Spinal cord (tissue), 10 donors: ENCODE measurements around the gene WNT11. TPM values are rescaled to one million over a fixed set of nuclear protein-coding genes. Genes with fewer than 3 reads are reported as not detected.

Experiments
- DNase-seq, 6 donors: peaks; one replicate each; pipeline versions ENCODE4 v3.0.0 to v3.0.0-alpha.2; 2013 to 2015; ENCODE audit warnings: low spot score in 6 of 6, low read depth in 4 of 6
- H3K27ac ChIP-seq: one replicate; pipeline ENCODE4 v1.5.1; 2013; ENCODE audit warnings: low read depth, low read length, control low read depth
- H3K27me3 ChIP-seq: one replicate; pipeline ENCODE4 v1.6.1; 2013; ENCODE audit warnings: low read length; ENCODE audit not compliant: control insufficient read depth, insufficient read depth
- H3K36me3 ChIP-seq: one replicate; pipeline ENCODE4 v1.6.1; 2013; ENCODE audit warnings: low read length; ENCODE audit not compliant: control insufficient read depth, insufficient read depth
- H3K4me1 ChIP-seq: one replicate; pipeline ENCODE4 v1.6.1; 2013; ENCODE audit warnings: low read length; ENCODE audit not compliant: control insufficient read depth, insufficient read depth
- H3K4me3 ChIP-seq: one replicate; pipeline ENCODE4 v1.5.1; 2013; ENCODE audit warnings: low read depth, low read length, control low read depth
- H3K9me3 ChIP-seq: one replicate; pipeline ENCODE4 v1.6.1; 2013; ENCODE audit warnings: low read length; ENCODE audit not compliant: control insufficient read depth, insufficient read depth
- WGBS: methylation state at CpG from one replicate; pipeline ENCODE4 v1.1.5; 2013; ENCODE audit warnings: missing lambda C conversion rate; ENCODE audit not compliant: insufficient coverage; 5-methylcytosine and 5-hydroxymethylcytosine counted together
- polyA plus RNA-seq, 2 donors: library from polyadenylated mRNA; unstranded; fragments of 120-200 nt; gene quantifications; one replicate each; pipeline ENCODE4 v1.2.1, GENCODE V29; 2013; ENCODE audit not compliant: insufficient read length in 2 of 2
- total RNA-seq, 2 donors: library from RNA; depleted of rRNA in 1 of 2; stranded (reverse); fragments of 120-200 nt in 1 of 2; fragments of >200 nt in 1 of 2; gene quantifications; one replicate each; pipeline versions ENCODE4 v1.2.3 to v1.2.4, GENCODE V29; 2013 to 2014
- donor health status: healthy.

Gene WNT11
- total and polyA plus RNA-seq, 4 donors = 1.9 to 6.0 (median 2.4) TPM

GRCh38 chr11:76233196-76233921, 27.1 kb upstream of the WNT11 start:
- no peak overlapping the region for H3K27ac ChIP-seq
- peaks cover 27% of the 10 kb centered on the region for H3K4me1 ChIP-seq

GRCh38 chr11:76232026-76232665, 25.8 kb upstream of the WNT11 start:
- Histone ChIP-seq H3K36me3 (no peaks in the 10 kb centered on the region), H3K4me3 (no peak overlapping the region), H3K27ac (no peak overlapping the region), H3K4me1 (peaks cover 27% of the 10 kb centered on the region), H3K27me3 (no peaks in the 10 kb centered on the region), H3K9me3 (no peaks in the 10 kb centered on the region)
- DNase-seq = no peak
- WGBS = 61% methylated on average over 2 of the region's 10 CpGs

More at GRCh38 chr11:76233196-76233921, 27.1 kb upstream of the WNT11 start:
- H3K36me3 ChIP-seq = no peaks in the 10 kb centered on the region
- H3K27me3 ChIP-seq = no peaks in the 10 kb centered on the region
- no peak overlapping the region for H3K4me3 ChIP-seq
- no peak for DNase-seq
- H3K9me3 ChIP-seq = no peaks in the 10 kb centered on the region
- 91% methylated on average over 7 of the region's 9 CpGs for WGBS

GRCh38 chr11:76231121-76231738, 24.9 kb upstream of the WNT11 start:
- H3K9me3 ChIP-seq = no peaks in the 10 kb centered on the region
- no peaks in the 10 kb centered on the region for H3K27me3 ChIP-seq
- DNase-seq = no peak
- H3K36me3 ChIP-seq = no peaks in the 10 kb centered on the region
- no peak overlapping the region for H3K27ac ChIP-seq
- peaks cover 23% of the 10 kb centered on the region for H3K4me1 ChIP-seq
- 83% methylated on average over 6 of the region's 6 CpGs for WGBS
- no peak overlapping the region for H3K4me3 ChIP-seq

GRCh38 chr11:76230392-76230791, 24.1 kb upstream of the WNT11 start:
- Histone ChIP-seq H3K27me3 (no peaks in the 10 kb centered on the region), H3K27ac (no peak overlapping the region), H3K4me3 (no peak overlapping the region), H3K9me3 (no peaks in the 10 kb centered on the region), H3K36me3 (no peaks in the 10 kb centered on the region), H3K4me1 (peaks cover 18% of the 10 kb centered on the region)
- WGBS = 46% methylated on average over 8 of the region's 8 CpGs
- DNase-seq = no peak

GRCh38 chr11:76229690-76230240, 23.5 kb upstream of the WNT11 start:
- Histone ChIP-seq H3K27me3 (no peaks in the 10 kb centered on the region), H3K4me3 (no peak overlapping the region), H3K9me3 (no peaks in the 10 kb centered on the region), H3K27ac (no peak overlapping the region), H3K36me3 (no peaks in the 10 kb centered on the region), H3K4me1 (peaks cover 16% of the 10 kb centered on the region)
- no peak for DNase-seq
- WGBS = 92% methylated on average over 8 of the region's 8 CpGs

- Histone ChIP-seq H3K4me3 (no peak overlapping the region), H3K9me3 (no peaks in the 10 kb centered on the region), H3K36me3 (no peaks in the 10 kb centered on the region), H3K4me1 (peaks cover 7% of the 10 kb centered on the region), H3K27ac (no peak overlapping the region), H3K27me3 (no peaks in the 10 kb centered on the region)
- DNase-seq = no peak
- WGBS = 70% methylated on average over 5 of the region's 5 CpGs
These were observed 22.5 kb upstream of the WNT11 start for GRCh38 chr11:76228875-76229149.

GRCh38 chr11:76228071-76228874, 22.0 kb upstream of the WNT11 start:
- H3K36me3 ChIP-seq = no peaks in the 10 kb centered on the region
- 86% methylated on average over 15 of the region's 15 CpGs for WGBS
- no peak for DNase-seq
- H3K27ac ChIP-seq = no peak overlapping the region
- no peaks in the 10 kb centered on the region for H3K27me3 ChIP-seq
- no peaks in the 10 kb centered on the region for H3K9me3 ChIP-seq
- peaks cover 1% of the 10 kb centered on the region for H3K4me1 ChIP-seq
- no peak overlapping the region for H3K4me3 ChIP-seq

GRCh38 chr11:76226626-76227025, 20.3 kb upstream of the WNT11 start:
- no peak overlapping the region for H3K27ac ChIP-seq
- DNase-seq = no peak
- WGBS = 92% methylated on average over 3 of the region's 3 CpGs
- H3K4me1 ChIP-seq = no peaks in the 10 kb centered on the region
- no peaks in the 10 kb centered on the region for H3K9me3 ChIP-seq
- H3K36me3 ChIP-seq = no peaks in the 10 kb centered on the region
- no peak overlapping the region for H3K4me3 ChIP-seq
- no peaks in the 10 kb centered on the region for H3K27me3 ChIP-seq

- Histone ChIP-seq H3K36me3 (no peaks in the 10 kb centered on the region), H3K9me3 (no peaks in the 10 kb centered on the region), H3K4me1 (no peaks in the 10 kb centered on the region), H3K27ac (no peak overlapping the region), H3K27me3 (no peaks in the 10 kb centered on the region), H3K4me3 (no peak overlapping the region)
- no peak for DNase-seq
- 89% methylated on average over 17 of the region's 17 CpGs for WGBS
These were observed 18.9 kb upstream of the WNT11 start for GRCh38 chr11:76225122-76225611.
